ENCODE measurements around the gene CPLX1. TPM values are rescaled to one million over a fixed set of nuclear protein-coding genes. Genes with fewer than 3 reads are reported as not detected.

The CPLX1 gene
- total RNA-seq, 1 experiment from 2014 or later, result 3.5 TPM

DNA sequence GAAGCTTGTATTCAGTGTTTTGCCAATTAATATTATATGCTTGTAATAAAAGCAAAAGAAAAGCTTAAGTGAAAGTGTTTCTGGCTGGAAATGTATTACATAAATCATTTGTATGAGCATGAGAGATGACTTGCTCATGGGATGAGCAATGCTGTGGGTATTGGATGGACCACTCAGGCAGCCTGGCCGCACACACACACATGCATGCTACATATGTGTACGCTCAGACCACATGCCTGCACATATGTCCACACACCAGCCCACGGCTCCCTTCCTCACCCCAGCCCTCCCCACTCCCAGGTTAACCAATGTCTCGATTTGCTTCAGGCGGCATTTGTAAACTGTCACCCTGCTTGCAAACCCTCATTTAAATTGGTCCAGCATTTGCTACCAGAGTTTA, 55.9 kb downstream of the CPLX1 start:
- Mint-ChIP-seq H3K4me1 (peaks cover 33% of the 10 kb centered on the region), H3K9me3 (peaks cover 8% of the 10 kb centered on the region), H3K27ac (no peak overlapping the region), H3K27me3 (ENCODE audit: low read depth) (no peaks in the 10 kb centered on the region), H3K4me3 (no peak overlapping the region), H3K36me3 (peaks cover 55% of the 10 kb centered on the region)
- TF ChIP-seq, protein P1, sequence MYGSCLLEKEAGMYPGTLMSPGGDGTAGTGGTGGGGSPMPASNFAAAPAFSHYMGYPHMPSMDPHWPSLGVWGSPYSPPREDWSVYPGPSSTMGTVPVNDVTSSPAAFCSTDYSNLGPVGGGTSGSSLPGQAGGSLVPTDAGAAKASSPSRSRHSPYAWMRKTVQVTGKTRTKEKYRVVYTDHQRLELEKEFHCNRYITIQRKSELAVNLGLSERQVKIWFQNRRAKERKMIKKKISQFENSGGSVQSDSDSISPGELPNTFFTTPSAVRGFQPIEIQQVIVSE (CRISPR knock-in tag; IDR thresholded peaks at IDR 0.05; ENCODE audit: borderline replicate concordance), result no peak
- no peak for TF ChIP-seq NFYB (CRISPR knock-in tag; conservative IDR thresholded peaks at IDR 0.05; ENCODE audit: low read depth)
- TF ChIP-seq IRF2 (CRISPR knock-in tag; IDR thresholded peaks at IDR 0.05; ENCODE audit: borderline replicate concordance, low read depth), result no peak
- no peak for TF ChIP-seq ZNF263 (CRISPR knock-in tag; IDR thresholded peaks at IDR 0.05; ENCODE audit: low read depth)
- TF ChIP-seq, protein P2, sequence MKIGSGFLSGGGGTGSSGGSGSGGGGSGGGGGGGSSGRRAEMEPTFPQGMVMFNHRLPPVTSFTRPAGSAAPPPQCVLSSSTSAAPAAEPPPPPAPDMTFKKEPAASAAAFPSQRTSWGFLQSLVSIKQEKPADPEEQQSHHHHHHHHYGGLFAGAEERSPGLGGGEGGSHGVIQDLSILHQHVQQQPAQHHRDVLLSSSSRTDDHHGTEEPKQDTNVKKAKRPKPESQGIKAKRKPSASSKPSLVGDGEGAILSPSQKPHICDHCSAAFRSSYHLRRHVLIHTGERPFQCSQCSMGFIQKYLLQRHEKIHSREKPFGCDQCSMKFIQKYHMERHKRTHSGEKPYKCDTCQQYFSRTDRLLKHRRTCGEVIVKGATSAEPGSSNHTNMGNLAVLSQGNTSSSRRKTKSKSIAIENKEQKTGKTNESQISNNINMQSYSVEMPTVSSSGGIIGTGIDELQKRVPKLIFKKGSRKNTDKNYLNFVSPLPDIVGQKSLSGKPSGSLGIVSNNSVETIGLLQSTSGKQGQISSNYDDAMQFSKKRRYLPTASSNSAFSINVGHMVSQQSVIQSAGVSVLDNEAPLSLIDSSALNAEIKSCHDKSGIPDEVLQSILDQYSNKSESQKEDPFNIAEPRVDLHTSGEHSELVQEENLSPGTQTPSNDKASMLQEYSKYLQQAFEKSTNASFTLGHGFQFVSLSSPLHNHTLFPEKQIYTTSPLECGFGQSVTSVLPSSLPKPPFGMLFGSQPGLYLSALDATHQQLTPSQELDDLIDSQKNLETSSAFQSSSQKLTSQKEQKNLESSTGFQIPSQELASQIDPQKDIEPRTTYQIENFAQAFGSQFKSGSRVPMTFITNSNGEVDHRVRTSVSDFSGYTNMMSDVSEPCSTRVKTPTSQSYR (CRISPR knock-in tag; IDR thresholded peaks at IDR 0.05), result no peak
- TF ChIP-seq ZNF423 (CRISPR knock-in tag; IDR thresholded peaks at IDR 0.05), result no peak
- TF ChIP-seq, protein P3, sequence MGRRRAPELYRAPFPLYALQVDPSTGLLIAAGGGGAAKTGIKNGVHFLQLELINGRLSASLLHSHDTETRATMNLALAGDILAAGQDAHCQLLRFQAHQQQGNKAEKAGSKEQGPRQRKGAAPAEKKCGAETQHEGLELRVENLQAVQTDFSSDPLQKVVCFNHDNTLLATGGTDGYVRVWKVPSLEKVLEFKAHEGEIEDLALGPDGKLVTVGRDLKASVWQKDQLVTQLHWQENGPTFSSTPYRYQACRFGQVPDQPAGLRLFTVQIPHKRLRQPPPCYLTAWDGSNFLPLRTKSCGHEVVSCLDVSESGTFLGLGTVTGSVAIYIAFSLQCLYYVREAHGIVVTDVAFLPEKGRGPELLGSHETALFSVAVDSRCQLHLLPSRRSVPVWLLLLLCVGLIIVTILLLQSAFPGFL (CRISPR knock-in tag; IDR thresholded peaks at IDR 0.05; ENCODE audit: borderline replicate concordance), result no peak
- no peak for TF ChIP-seq ZNF121 (CRISPR knock-in tag; IDR thresholded peaks at IDR 0.05)
- TF ChIP-seq EMX1 (CRISPR knock-in tag; IDR thresholded peaks at IDR 0.05), result no peak
- TF ChIP-seq, protein P4, sequence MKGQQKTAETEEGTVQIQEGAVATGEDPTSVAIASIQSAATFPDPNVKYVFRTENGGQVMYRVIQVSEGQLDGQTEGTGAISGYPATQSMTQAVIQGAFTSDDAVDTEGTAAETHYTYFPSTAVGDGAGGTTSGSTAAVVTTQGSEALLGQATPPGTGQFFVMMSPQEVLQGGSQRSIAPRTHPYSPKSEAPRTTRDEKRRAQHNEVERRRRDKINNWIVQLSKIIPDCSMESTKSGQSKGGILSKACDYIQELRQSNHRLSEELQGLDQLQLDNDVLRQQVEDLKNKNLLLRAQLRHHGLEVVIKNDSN (CRISPR knock-in tag; IDR thresholded peaks at IDR 0.05), result no peak
- TF ChIP-seq PRRX2 (CRISPR knock-in tag; IDR thresholded peaks at IDR 0.05), result no peak
- no peak for TF ChIP-seq NFATC4 (CRISPR knock-in tag; IDR thresholded peaks at IDR 0.05)
- no peak for ATAC-seq
- ChIA-PET POLR2A (no interaction called here), CTCF (interaction anchor here (1.0 kb wide), 1 partner anchor 86 kb away, joined by 3 read pairs; no protein-coding TSS in a partner anchor)
- DNase-seq (ENCODE audit: low spot score), result no peak

DNA sequence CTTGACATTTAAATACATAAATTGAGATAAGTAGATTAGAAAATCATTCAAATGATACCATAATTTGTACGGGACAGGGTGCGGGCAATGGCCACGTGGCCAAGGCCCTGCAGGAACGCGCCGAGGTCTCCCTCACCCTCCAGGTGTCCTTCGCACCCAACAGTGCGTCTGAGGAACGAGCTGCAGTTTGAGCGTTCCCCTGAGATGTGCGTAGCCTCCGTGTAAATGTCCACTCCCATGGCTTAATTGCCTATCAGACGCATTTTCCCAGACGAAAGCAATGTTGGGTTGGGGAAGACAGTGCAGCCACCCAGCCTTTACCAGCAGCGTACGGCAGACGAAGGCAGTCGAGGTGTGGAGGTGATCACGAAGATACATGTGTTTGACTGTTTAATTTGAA, 56.4 kb downstream of the CPLX1 start:
- H3K4me1 Mint-ChIP-seq, result peaks cover 33% of the 10 kb centered on the region
- no peak for TF ChIP-seq TP53 (CRISPR knock-in tag; IDR thresholded peaks at IDR 0.05)
- TF ChIP-seq CREB1 (CRISPR knock-in tag; IDR thresholded peaks at IDR 0.05), result no peak
- TF ChIP-seq ZNF232 (CRISPR knock-in tag; IDR thresholded peaks at IDR 0.05), result no peak
- TF ChIP-seq, protein P5, sequence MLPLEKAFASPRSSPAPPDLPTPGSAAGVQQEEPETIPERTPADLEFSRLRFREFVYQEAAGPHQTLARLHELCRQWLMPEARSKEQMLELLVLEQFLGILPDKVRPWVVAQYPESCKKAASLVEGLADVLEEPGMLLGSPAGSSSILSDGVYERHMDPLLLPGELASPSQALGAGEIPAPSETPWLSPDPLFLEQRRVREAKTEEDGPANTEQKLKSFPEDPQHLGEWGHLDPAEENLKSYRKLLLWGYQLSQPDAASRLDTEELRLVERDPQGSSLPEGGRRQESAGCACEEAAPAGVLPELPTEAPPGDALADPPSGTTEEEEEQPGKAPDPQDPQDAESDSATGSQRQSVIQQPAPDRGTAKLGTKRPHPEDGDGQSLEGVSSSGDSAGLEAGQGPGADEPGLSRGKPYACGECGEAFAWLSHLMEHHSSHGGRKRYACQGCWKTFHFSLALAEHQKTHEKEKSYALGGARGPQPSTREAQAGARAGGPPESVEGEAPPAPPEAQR (CRISPR knock-in tag; IDR thresholded peaks at IDR 0.05), result no peak
- TF ChIP-seq ATF1 (CRISPR knock-in tag; IDR thresholded peaks at IDR 0.05), result no peak
- TF ChIP-seq, protein P6, sequence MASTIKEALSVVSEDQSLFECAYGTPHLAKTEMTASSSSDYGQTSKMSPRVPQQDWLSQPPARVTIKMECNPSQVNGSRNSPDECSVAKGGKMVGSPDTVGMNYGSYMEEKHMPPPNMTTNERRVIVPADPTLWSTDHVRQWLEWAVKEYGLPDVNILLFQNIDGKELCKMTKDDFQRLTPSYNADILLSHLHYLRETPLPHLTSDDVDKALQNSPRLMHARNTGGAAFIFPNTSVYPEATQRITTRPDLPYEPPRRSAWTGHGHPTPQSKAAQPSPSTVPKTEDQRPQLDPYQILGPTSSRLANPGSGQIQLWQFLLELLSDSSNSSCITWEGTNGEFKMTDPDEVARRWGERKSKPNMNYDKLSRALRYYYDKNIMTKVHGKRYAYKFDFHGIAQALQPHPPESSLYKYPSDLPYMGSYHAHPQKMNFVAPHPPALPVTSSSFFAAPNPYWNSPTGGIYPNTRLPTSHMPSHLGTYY (CRISPR knock-in tag; IDR thresholded peaks at IDR 0.05), result no peak
- no peak for TF ChIP-seq TCF7 (CRISPR knock-in tag; IDR thresholded peaks at IDR 0.05; ENCODE audit: low read depth)
- no peak for TF ChIP-seq KAT7 (CRISPR knock-in tag; IDR thresholded peaks at IDR 0.05; ENCODE audit: borderline replicate concordance)
- no peak overlapping the region for H3K4me3 Mint-ChIP-seq
- ChIA-PET CTCF (interaction anchor here (1.0 to 3.9 kb wide), 2 partner anchors 27 to 86 kb away, joined by 3 to 24 read pairs; no protein-coding TSS in a partner anchor), POLR2A (no interaction called here)
- H3K27ac Mint-ChIP-seq, result no peak overlapping the region
- peaks cover 55% of the 10 kb centered on the region for H3K36me3 Mint-ChIP-seq
- no peak for ATAC-seq
- H3K9me3 Mint-ChIP-seq, result peaks cover 8% of the 10 kb centered on the region
- no peaks in the 10 kb centered on the region for H3K27me3 Mint-ChIP-seq (ENCODE audit: low read depth)
- no peak for DNase-seq (ENCODE audit: low spot score)
